ENCODE results near the gene ZNF33A.
"Not testable (repeated sequence)": the region's sequence is repeated elsewhere in the genome, so short reads cannot be mapped to it uniquely, and the experiment has no call there.

ZNF33A gene

GRCh38 chr10:38047666-38048065 is 37.2 kb downstream of the ZNF33A start:
- DNase-seq, result no peak

GRCh38 chr10:38050212-38050611 is 39.7 kb downstream of the ZNF33A start:
- DNase-seq, result no peak

- no peak for DNase-seq
Observed at GRCh38 chr10:38054361-38054797, 43.9 kb downstream of the ZNF33A start.

- not testable (repeated sequence) for DNase-seq
Observed at GRCh38 chr10:38055274-38055894, 44.9 kb downstream of the ZNF33A start.

DNA sequence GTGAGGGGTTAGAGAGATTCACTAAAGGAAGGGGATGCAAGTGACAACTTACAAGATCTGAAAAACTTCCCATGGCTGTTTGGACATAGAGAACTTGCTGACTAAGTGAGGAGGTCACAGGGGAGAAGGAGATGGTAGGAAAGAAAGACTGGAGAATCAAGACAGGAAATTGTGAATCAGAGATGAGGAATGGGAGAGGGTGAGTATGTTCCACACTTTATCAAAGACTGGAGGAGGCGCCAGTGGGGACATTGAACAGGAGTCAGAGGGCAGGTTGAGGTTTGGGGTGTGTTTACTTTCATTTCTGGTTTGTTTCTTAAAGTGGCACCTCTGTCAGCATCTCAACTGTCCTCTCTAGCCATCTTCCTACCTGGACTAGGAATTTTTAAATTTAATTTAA is 59.2 kb downstream of the ZNF33A start:
- not testable (repeated sequence) for DNase-seq

DNA sequence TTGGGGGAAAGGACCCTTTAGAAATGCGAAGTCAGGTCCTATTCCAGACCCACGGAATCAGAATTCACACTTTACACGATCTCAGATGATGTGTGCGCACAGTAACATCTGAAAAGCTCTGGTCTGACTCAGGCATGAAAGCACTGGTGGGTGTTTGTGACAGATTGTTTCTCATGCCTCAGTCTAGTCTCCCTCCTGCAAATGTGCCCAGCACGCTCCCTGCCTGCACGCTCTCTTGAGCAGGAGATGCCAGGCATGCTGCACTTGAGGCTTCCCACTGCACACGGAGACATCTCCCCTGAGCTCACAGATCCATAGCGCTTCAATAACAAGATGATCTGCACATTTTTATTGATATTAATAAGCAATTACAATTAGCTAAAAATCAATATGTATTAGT is 60.0 kb downstream of the ZNF33A start:
- no peak for DNase-seq

GRCh38 chr10:38072552-38072951 is 62.1 kb downstream of the ZNF33A start:
- DNase-seq, result no peak

DNA sequence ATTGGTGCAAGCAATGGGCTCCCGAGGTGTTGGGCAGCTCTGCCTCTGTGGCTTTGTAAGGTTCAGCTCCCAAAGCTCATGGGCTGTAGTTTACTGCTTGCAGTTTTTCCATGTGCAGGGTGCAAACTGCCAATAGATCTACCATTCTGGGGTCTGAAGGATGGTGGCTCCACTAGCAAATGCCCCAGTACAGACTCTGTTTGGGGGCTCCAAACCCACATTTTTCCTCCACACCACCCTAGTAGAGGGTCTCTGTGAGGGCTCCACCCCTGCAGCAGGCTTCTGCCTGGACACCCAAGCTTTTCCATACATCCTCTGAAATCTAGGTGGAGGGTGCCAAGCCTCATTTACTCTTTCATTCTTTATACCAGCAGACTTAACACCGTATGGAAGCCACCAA is 66.2 kb downstream of the ZNF33A start:
- DNase-seq, result no peak

DNA sequence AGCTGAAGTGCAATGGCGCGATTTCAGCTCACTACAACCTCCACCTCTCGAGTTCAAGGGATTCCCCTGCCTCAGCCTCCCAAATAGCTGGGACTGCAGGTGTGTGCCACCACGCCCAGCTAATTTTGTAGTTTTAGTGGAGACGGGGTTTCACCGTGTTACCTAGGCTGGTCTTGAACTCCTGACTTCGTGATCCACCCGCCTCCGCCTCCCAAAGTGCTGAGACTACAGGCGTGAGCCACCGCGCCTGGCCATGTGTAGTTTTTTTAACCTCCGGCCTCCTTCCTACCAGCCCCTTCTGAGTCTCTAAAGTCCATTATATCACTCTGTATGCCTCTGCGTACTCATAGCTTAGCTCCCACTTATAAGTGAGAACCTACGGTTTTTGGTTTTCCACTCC is 82.8 kb downstream of the ZNF33A start:
- DNase-seq, result not testable (repeated sequence)

DNA sequence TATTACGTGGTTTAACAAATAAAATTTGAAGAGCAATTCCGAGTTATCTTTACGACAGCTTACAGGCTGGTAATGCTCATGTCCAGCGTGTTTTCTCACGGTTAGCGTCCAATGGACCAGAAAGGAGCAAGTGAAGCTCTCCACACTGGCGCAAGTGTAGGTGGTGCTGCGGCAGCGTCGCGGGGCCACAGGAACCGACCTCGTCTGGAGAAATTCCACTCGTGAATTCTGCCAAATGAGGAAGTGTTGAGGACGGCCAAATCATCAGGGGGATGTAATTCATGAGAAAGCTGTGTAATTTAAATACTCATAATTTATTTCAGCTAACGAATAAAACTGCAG is 83.3 kb downstream of the ZNF33A start:
- DNase-seq, result no peak

GRCh38 chr10:38094158-38094926 is 83.9 kb downstream of the ZNF33A start, which contains the start of gene ZNF37A:
Gene ZNF37A, plus strand, starts transcription at chr10:38094337. Its CDS starts 2,281 bp downstream, at chr10:38096618.
- DNase-seq, result peak; percentile 88

- no peak for DNase-seq
Observed at GRCh38 chr10:38094927-38095574, 84.6 kb downstream of the ZNF33A start.

DNA sequence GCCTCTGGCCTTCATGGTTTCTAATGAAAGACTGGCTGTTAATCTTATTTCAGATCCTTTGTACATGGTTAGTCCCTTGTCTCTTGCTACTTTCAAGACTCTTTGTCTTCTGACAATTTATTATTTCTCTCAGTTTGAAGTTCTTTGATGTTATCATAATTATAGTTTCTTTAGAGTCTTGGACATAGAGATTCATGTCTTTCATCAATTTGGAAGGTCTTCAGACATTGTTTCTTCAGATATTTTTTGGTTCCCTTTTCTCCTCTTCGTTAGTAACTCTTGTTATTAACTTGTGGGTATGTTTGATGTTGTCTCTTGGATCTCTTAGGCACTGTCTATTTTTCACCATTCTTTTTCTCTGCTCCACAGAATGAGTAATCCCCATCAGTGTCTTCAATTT is 92.4 kb downstream of the ZNF33A start:
- DNase-seq, result no peak

DNA sequence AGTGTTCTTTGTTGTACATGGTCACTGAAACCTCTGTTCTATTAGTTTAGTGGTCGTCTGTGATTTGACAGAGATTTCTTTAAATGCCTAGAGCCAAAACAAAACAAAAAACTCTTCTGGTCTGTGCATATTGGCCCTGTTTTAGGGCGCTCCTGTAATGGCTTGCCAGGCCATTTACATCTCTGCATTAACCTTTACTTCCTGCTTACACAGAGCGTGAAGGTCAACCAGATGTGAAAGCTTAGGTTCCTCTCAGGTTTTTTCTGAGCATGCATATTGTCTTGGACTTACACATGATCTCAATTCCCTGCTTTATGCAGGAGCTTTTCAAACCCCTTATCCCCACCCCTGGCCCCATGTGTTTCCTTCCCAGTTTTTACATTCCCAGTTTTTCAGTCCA is 93.3 kb downstream of the ZNF33A start:
- no peak for DNase-seq

DNA sequence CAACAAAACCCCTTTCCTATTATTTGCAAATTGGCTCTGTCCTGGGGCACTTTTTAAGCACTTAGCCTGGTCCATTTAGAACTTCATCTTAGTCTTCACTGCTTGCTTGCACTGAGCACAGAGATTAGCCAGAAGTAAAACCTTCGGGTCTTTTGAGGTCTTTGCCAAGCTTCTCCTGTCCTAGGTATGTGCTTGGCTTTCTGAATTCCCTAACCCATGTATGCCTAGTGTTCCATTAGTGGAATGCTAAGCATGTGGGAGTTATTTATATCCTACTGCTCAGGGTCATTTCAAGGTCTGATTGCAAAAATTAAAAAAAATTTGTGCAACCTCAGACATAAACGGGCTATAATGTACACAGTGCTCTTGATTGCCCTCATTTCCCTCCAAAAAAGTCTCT is 101.7 kb downstream of the ZNF33A start:
- DNase-seq, result no peak
